SK-N-MC (cell line): ENCODE measurements around the gene CDH4.

Experiments used
- EZH2 ChIP-seq: fragments of 200-600 bp; sonication (generic); IDR thresholded peaks from one replicate; pipeline ENCODE4 v1.6.1; 2017; ENCODE audit warnings: antibody characterized with exemption
- POLR2AphosphoS5 ChIP-seq: IDR thresholded peaks from 2 replicates; pipeline ENCODE4 v1.6.1; 2012; ENCODE audit warnings: mild to moderate bottlenecking, low read depth, low read length, borderline replicate concordance

DNA sequence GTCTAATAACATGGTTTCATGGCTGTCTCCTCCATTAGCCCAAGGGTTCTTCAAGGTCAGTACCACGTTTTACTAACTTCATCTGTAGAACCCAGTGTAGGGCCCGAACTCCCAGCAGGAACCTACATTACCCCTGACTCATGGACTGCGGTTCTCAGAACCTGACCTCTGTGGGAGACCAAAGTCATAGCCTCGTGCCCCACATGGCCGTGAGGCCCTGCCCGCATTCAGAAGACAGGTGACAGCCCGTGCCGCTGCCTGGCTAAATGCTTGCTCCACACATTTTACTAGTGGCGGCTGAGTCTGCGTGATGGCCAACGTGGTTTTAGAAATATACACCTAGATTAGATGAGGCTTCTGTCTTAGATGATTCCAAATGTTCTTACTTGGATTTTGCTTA, 94.9 kb downstream of the CDH4 start:
- TF ChIP-seq POLR2AphosphoS5: no peak
- TF ChIP-seq EZH2: no peak
